Measurements from ENCODE around the gene HOXA9. TPM values are rescaled to one million over a fixed set of nuclear protein-coding genes. Genes with fewer than 3 reads are reported as not detected.

HOXA9 gene
- total and polyA plus RNA-seq, 10 of the 15 experiments (the other 5 are each of a cell fraction or from before 2014, with no cell fraction given), result not detected

DNA sequence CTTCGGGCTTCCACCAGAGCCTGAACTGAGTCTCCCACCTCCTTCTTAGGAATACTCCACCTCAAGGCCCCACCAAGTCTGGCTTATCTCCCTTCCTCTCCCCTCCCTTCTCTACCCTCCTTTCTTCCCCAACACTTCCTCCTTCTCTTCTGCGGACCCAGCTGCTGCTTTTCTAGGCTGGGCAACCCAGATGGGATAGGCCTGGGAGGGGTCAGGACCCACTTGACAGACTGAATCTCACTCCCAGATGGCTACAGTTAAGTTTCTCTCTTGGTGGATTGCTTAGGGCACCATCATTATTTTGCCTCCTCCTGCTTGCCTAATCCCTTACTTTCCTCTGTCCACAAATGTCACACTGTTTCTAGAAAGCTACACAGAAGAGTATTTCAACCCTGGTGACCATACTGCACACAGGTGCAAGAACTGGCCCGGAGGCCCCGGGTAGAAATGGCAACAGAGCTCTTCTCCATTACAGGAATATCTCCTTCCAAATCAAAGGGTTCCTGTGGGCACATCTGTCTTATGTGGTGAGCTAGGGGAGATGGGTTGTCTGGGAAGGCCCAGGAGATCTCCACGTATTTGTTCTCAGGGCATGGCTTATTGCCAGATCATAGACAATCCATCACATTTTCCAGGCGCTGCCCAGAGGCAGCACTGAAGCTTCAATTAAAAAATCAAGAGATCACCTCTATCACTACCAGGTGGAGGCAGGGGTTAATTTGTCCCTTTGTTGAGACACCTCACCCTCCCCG is 24.8 kb upstream of the HOXA9 start:
- intact Hi-C loops (cut with micrococcal nuclease; ENCODE audit: unreplicated experiment) (no loop called here), in situ Hi-C loops (cut with MboI) (no loop called here)
- ATAC-seq (no peak), FAIRE-seq (no peak), DNase-seq (ENCODE audit: low read depth, low spot score) (no peak)
- ChIA-PET POLR2A (no interaction called here), SMC1A (ENCODE audit: uncharacterized antibody, unreplicated experiment) (no interaction called here), RAD21 (ENCODE audit: unreplicated experiment) (no interaction called here), CTCF (interaction anchor here (0.6 to 1.8 kb wide), 3 partner anchors 10 to 731 kb away, joined by 3 to 5 read pairs (median 4); no protein-coding TSS in a partner anchor)
- 23% methylated on average over 7 of the region's 7 CpGs for WGBS (ENCODE audit: insufficient coverage, insufficient replicate concordance, low lambda C conversion rate, missing lambda C conversion rate)
- no peak overlapping the region for H3K4me2 ChIP-seq (ENCODE audit: control insufficient read depth, insufficient read depth)
- H2AFZ ChIP-seq (ENCODE audit: control insufficient read depth, low read depth, low read length), result no peak overlapping the region
- no peaks in the 10 kb centered on the region; the same call in 2 of the 3 replicates for H3K9me3 ChIP-seq (replicated peaks; ENCODE audit: control insufficient read depth, insufficient read depth, low read length)
- no peak overlapping the region for H3K4me3 ChIP-seq
- no peaks in the 10 kb centered on the region for H3K79me2 ChIP-seq (ENCODE audit: control insufficient read depth, insufficient read depth, low read length)
- H4K20me1 ChIP-seq (ENCODE audit: control insufficient read depth, insufficient read depth), result 0 out of 2 replicates have a peak, but pooled peaks cover 3% of the 10 kb centered on the region
- H3K36me3 ChIP-seq (ENCODE audit: control insufficient read depth in 2 of 2, insufficient read depth in 2 of 2, low read length in 1 of 2), result no peaks in the 10 kb centered on the region
- no peaks in the 10 kb centered on the region for H3K4me1 ChIP-seq (ENCODE audit: control insufficient read depth, insufficient read depth, low read length)
- no peak overlapping the region for H3K9ac ChIP-seq (ENCODE audit: control insufficient read depth, insufficient read depth, low read length)
- no peak overlapping the region for H3K27ac ChIP-seq (ENCODE audit: control insufficient read depth, insufficient read depth)
- H3K27me3 ChIP-seq (replicated peaks in 1 of 2; ENCODE audit: control insufficient read depth in 2 of 2, insufficient read depth in 2 of 2, low read length in 1 of 2), result peaks cover 38 to 47% of the 10 kb centered on the region in 2 experiments
- BruUV-seq (replicated peaks), result no TSS peak
- TF ChIP-seq ZBED1 (IDR thresholded peaks at IDR 0.05; ENCODE audit: borderline replicate concordance) (no peak), ZNF24 (IDR thresholded peaks at IDR 0.05) (no peak), DPF2 (IDR thresholded peaks at IDR 0.05) (no peak), BCL11A (IDR thresholded peaks at IDR 0.05; ENCODE audit: low read depth, low read length) (no peak), HCFC1 (IDR thresholded peaks at IDR 0.05; ENCODE audit: low read length) (no peak), WRNIP1 (IDR thresholded peaks at IDR 0.05; ENCODE audit: borderline replicate concordance, low read depth, low read length) (no peak), YY1 (IDR thresholded peaks at IDR 0.05; ENCODE audit: low read depth, low read length) (no peak), CBX3 (IDR thresholded peaks at IDR 0.05; ENCODE audit: borderline replicate concordance, low read depth) (no peak), HDAC6 (IDR thresholded peaks at IDR 0.05; ENCODE audit: unreplicated experiment) (no peak), PAX8 (IDR thresholded peaks at IDR 0.05) (no peak), ZSCAN29 (IDR thresholded peaks at IDR 0.05) (no peak), KDM1A (IDR thresholded peaks at IDR 0.05; ENCODE audit: borderline replicate concordance) (no peak), MEF2A (IDR thresholded peaks at IDR 0.05; ENCODE audit: insufficient read depth, low read depth, low read length) (no peak)
- TF ChIP-seq, protein P1, sequence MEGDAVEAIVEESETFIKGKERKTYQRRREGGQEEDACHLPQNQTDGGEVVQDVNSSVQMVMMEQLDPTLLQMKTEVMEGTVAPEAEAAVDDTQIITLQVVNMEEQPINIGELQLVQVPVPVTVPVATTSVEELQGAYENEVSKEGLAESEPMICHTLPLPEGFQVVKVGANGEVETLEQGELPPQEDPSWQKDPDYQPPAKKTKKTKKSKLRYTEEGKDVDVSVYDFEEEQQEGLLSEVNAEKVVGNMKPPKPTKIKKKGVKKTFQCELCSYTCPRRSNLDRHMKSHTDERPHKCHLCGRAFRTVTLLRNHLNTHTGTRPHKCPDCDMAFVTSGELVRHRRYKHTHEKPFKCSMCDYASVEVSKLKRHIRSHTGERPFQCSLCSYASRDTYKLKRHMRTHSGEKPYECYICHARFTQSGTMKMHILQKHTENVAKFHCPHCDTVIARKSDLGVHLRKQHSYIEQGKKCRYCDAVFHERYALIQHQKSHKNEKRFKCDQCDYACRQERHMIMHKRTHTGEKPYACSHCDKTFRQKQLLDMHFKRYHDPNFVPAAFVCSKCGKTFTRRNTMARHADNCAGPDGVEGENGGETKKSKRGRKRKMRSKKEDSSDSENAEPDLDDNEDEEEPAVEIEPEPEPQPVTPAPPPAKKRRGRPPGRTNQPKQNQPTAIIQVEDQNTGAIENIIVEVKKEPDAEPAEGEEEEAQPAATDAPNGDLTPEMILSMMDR (IDR thresholded peaks at IDR 0.05 in 2 of 3, conservative IDR thresholded peaks at IDR 0.05 in 1 of 3; ENCODE audit: control insufficient read depth in 2 of 3, extremely low read depth in 1 of 3, insufficient read depth in 1 of 3, low read depth in 3 of 3, low read length in 3 of 3), result no peak
- TF ChIP-seq, protein P2, sequence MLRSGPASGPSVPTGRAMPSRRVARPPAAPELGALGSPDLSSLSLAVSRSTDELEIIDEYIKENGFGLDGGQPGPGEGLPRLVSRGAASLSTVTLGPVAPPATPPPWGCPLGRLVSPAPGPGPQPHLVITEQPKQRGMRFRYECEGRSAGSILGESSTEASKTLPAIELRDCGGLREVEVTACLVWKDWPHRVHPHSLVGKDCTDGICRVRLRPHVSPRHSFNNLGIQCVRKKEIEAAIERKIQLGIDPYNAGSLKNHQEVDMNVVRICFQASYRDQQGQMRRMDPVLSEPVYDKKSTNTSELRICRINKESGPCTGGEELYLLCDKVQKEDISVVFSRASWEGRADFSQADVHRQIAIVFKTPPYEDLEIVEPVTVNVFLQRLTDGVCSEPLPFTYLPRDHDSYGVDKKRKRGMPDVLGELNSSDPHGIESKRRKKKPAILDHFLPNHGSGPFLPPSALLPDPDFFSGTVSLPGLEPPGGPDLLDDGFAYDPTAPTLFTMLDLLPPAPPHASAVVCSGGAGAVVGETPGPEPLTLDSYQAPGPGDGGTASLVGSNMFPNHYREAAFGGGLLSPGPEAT (IDR thresholded peaks at IDR 0.05; ENCODE audit: low read depth), result no peak
- TF ChIP-seq, protein P3, sequence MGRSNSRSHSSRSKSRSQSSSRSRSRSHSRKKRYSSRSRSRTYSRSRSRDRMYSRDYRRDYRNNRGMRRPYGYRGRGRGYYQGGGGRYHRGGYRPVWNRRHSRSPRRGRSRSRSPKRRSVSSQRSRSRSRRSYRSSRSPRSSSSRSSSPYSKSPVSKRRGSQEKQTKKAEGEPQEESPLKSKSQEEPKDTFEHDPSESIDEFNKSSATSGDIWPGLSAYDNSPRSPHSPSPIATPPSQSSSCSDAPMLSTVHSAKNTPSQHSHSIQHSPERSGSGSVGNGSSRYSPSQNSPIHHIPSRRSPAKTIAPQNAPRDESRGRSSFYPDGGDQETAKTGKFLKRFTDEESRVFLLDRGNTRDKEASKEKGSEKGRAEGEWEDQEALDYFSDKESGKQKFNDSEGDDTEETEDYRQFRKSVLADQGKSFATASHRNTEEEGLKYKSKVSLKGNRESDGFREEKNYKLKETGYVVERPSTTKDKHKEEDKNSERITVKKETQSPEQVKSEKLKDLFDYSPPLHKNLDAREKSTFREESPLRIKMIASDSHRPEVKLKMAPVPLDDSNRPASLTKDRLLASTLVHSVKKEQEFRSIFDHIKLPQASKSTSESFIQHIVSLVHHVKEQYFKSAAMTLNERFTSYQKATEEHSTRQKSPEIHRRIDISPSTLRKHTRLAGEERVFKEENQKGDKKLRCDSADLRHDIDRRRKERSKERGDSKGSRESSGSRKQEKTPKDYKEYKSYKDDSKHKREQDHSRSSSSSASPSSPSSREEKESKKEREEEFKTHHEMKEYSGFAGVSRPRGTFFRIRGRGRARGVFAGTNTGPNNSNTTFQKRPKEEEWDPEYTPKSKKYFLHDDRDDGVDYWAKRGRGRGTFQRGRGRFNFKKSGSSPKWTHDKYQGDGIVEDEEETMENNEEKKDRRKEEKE (IDR thresholded peaks at IDR 0.05), result no peak

Measured in GM12878 (cell line).